Measurements from ENCODE around the gene CSHL1. TPM values are rescaled to one million over a fixed set of nuclear protein-coding genes. Genes with fewer than 3 reads are reported as not detected.

Gene CSHL1
- polyA plus RNA-seq, 1 donor from 2014 or later: not detected

- H3K27ac ChIP-seq (ENCODE audit: low read length): no peak overlapping the region
- H3F3A ChIP-seq (ENCODE audit: insufficient read depth, low read length, poor library complexity, severe bottlenecking): no peaks in the 10 kb centered on the region
- H3K36me3 ChIP-seq (ENCODE audit: insufficient read depth, low read length): no peaks in the 10 kb centered on the region
- no peak overlapping the region for H3K4me3 ChIP-seq (ENCODE audit: low read length)
- H3K9me3 ChIP-seq (ENCODE audit: low read length): no peaks in the 10 kb centered on the region
- no peaks in the 10 kb centered on the region for H3K9me2 ChIP-seq (ENCODE audit: insufficient read depth, low read length)
- no peaks in the 10 kb centered on the region for H3K79me2 ChIP-seq (replicated peaks; ENCODE audit: insufficient read depth, low read length)
- no peaks in the 10 kb centered on the region for H3K27me3 ChIP-seq (ENCODE audit: insufficient read depth, low read depth, low read length)
- no peak overlapping the region for H3K4me2 ChIP-seq (ENCODE audit: low read length)
- no peak overlapping the region for H2AFZ ChIP-seq (ENCODE audit: low read depth, low read length)
- no peak overlapping the region for H3K9ac ChIP-seq (ENCODE audit: low read length)
- H4K20me1 ChIP-seq (ENCODE audit: insufficient read depth): no peaks in the 10 kb centered on the region
- TF ChIP-seq SMC3 (conservative IDR thresholded peaks at IDR 0.05; ENCODE audit: poor library complexity): no peak
- no peak for TF ChIP-seq CTCF (IDR thresholded peaks at IDR 0.05; ENCODE audit: poor library complexity, severe bottlenecking)
- TF ChIP-seq POLR2AphosphoS5 (IDR thresholded peaks at IDR 0.05): no peak
- no peak for TF ChIP-seq MXI1 (conservative IDR thresholded peaks at IDR 0.05; ENCODE audit: poor library complexity, severe bottlenecking)
- TF ChIP-seq REST (IDR thresholded peaks at IDR 0.05; ENCODE audit: borderline replicate concordance): no peak
- TF ChIP-seq EP300 (conservative IDR thresholded peaks at IDR 0.05; ENCODE audit: poor library complexity, severe bottlenecking): no peak
- TF ChIP-seq TAF1 (IDR thresholded peaks at IDR 0.05; ENCODE audit: low read depth): no peak
- no peak for TF ChIP-seq RAD21 (conservative IDR thresholded peaks at IDR 0.05)
- no peak for TF ChIP-seq EZH2 (IDR thresholded peaks at IDR 0.05; ENCODE audit: borderline replicate concordance, insufficient read depth, low read length, poor library complexity, severe bottlenecking)
Observed at GRCh38 chr17:63949576-63950250, 38.7 kb upstream of the CSHL1 start.

GRCh38 chr17:63948521-63948920 lies 37.5 kb upstream of the CSHL1 start:
- Histone ChIP-seq H3K9me2 (ENCODE audit: insufficient read depth, low read length) (no peaks in the 10 kb centered on the region), H2AFZ (ENCODE audit: low read depth, low read length) (no peak overlapping the region), H3K79me2 (replicated peaks; ENCODE audit: insufficient read depth, low read length) (no peaks in the 10 kb centered on the region), H3K27ac (ENCODE audit: low read length) (no peak overlapping the region), H3F3A (ENCODE audit: insufficient read depth, low read length, poor library complexity, severe bottlenecking) (no peaks in the 10 kb centered on the region), H3K9ac (ENCODE audit: low read length) (no peak overlapping the region), H3K9me3 (ENCODE audit: low read length) (no peaks in the 10 kb centered on the region), H3K27me3 (ENCODE audit: insufficient read depth, low read depth, low read length) (no peaks in the 10 kb centered on the region), H3K4me3 (ENCODE audit: low read length) (no peak overlapping the region), H3K36me3 (ENCODE audit: insufficient read depth, low read length) (no peaks in the 10 kb centered on the region), H3K4me2 (ENCODE audit: low read length) (no peak overlapping the region), H4K20me1 (ENCODE audit: insufficient read depth) (no peaks in the 10 kb centered on the region)
- no peak for TF ChIP-seq MXI1 (conservative IDR thresholded peaks at IDR 0.05; ENCODE audit: poor library complexity, severe bottlenecking)
- no peak for TF ChIP-seq SMC3 (conservative IDR thresholded peaks at IDR 0.05; ENCODE audit: poor library complexity)
- TF ChIP-seq POLR2AphosphoS5 (IDR thresholded peaks at IDR 0.05): no peak
- TF ChIP-seq EZH2 (IDR thresholded peaks at IDR 0.05; ENCODE audit: borderline replicate concordance, insufficient read depth, low read length, poor library complexity, severe bottlenecking): no peak
- TF ChIP-seq TAF1 (IDR thresholded peaks at IDR 0.05; ENCODE audit: low read depth): no peak
- no peak for TF ChIP-seq RAD21 (conservative IDR thresholded peaks at IDR 0.05)
- no peak for TF ChIP-seq REST (IDR thresholded peaks at IDR 0.05; ENCODE audit: borderline replicate concordance)
